ENCODE data around the gene IL36B.
"Not testable (repeated sequence)": the region's sequence is repeated elsewhere in the genome, so short reads cannot be mapped to it uniquely, and the experiment has no call there.

Gene IL36B
- 0 reads per million in 4 donors for total RNA-seq

DNA sequence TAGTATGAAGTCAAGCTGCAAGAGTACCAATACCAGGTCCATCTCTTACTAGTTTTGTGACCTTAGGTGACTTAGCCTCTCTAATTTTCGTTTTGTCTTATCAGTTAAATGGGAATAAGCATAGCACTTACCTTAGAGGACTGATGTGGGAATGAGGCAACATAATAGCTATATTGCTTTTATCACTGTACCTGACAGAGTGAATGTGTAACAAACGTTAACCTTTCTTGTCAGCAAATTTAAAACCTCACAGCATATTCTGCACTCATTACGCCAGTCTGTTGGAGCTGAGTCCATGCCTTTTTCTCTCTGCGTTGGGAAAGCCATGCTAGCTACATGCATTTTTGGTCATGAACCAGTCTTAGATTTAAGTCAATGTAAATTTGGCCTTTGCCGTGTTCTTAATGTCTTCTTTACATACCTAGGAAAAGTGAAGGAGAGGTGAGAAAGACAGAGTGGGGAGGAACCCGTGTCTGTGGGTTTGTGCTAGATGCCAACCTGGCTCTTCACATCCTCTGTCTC lies at the start of gene IL36B:
TSS of gene IL36B (minus strand) at position 472 of the 522 bp plus-strand sequence.
- no peak for DNase-seq

DNA sequence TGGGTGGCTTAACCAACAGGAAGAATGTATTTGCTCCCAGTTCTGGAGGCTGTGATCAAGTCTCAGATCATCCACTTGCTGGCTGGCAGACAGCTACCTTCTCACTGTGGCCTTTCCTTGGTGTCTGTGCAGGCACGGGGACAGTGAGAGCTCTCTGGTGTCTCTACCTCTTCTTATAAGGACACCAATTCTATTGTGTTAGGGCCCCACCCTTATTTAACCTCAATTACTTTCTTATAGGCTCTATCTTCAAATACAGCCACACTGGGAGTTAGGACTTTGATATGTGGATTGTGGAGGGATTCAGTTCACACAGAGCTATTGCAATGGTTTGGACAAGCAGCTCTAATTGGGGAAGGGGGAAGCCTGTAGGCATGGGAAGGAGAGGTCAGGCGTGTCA lies 49.5 kb upstream of the IL36B start:
- DNase-seq, result no peak

DNA sequence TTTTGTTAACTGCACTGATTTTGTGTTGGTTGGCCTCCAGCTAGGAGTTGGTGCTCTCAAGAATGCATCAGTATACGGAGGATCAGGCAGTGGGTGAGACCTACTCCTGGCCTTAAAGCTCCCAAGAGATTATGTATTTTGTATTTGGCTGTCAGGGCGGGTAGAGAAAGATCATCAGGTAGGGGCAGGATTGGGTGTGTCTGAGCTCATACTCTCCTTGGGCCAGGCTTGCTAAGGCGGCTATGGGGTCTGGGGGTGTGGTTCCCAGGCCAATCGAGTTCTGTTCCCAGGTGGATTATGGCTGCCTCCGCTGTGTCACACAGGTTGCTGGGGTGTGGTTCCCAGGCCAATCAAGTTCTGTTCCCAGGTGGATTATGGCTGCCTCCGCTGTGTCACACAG lies 45.9 kb upstream of the IL36B start:
- no peak for DNase-seq

DNA sequence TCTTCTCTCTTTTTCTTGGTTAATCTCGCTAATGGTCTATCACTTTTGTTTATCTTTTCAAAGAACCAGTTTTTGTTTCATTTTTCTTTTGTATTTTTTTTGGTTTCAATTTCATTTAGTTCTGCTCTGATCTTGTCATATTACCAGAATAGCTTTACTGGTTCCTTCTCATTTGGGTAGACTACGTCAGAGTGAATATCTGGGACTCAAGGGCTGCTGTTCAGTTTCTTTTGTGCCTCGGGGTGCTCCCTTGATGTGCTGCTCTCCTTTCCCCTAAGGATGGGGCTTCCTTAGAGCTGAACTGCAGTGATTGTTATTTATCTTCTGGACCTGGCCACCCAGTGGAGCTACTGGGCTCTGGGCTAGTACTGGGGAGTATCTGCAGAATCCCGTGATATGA lies 45.4 kb upstream of the IL36B start:
- DNase-seq, result peak in 1 of 5 donors; percentile 73

DNA sequence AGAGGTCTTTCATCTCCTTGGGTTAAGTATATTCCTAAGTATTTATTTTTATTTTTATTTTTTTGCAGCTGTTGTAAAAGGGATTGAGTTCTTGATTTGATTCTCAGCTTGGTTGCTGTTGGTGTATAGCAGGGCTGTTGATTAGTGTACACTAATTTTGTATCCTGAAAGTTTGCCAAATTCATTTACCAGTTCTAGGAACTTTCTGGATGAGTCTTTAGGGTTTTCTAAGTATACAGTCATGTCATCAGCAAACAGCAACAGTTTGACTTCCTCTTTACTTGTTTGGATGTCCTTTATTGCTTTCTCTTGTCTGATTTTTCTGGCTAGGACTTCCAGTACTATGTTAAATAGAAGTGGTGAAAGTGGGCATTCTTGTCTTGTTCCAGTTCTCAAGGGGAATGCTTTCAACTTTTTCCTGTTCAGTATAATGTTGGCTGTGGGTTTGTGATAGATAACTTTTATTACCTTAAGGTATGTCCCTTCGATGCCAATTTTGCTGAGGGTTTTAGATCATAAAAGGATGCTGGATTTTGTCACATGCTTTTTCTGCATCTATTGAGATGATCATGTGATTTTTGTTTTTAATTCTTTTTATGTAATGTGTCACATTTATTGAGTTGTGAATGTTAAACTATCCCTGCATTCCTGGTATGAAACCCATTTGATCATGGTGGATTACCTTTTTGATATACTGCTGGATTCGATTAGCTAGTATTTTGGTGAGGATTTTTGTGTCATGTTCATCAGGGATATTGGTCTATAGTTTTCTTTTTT lies 44.4 kb upstream of the IL36B start:
- peak in 1 of 5 donors; percentile 64 for DNase-seq

DNA sequence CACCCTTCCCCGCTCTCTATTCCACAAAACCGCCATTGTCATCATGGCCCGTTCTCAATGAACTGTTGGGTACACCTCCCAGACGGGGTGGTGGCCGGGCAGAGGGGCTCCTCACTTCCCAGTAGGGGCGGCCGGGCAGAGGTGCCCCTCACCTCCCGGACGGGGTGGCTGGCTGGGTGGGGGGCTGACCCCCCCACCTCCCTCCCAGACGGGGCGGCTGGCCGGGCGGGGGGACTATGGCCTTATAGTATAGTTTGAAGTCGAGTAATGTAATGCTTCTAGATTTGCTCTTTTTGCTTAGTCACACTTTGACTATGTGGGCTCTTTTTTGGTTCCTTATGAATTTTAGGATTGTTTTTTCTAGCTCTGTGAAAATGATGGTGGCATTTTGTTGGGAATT lies 43.6 kb upstream of the IL36B start:
- DNase-seq, result not testable (repeated sequence)

DNA sequence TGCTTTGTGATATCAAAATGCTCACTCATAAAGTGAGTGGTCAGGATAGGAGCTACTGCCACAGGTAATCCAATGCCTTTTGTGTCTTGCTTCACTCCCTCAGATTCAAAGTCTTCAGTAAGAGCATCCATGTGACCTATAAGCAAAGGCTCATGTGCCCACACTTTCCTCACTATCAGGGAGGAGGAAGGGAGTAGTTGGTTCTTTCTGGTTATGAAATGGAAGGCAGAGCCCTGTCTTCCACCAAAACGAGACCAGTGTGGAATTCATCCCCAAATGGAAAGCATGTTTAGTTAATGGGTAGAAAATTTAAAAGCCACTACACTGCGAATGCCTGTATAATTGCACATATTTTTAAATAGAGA lies 40.9 kb upstream of the IL36B start:
- DNase-seq, result no peak

DNA sequence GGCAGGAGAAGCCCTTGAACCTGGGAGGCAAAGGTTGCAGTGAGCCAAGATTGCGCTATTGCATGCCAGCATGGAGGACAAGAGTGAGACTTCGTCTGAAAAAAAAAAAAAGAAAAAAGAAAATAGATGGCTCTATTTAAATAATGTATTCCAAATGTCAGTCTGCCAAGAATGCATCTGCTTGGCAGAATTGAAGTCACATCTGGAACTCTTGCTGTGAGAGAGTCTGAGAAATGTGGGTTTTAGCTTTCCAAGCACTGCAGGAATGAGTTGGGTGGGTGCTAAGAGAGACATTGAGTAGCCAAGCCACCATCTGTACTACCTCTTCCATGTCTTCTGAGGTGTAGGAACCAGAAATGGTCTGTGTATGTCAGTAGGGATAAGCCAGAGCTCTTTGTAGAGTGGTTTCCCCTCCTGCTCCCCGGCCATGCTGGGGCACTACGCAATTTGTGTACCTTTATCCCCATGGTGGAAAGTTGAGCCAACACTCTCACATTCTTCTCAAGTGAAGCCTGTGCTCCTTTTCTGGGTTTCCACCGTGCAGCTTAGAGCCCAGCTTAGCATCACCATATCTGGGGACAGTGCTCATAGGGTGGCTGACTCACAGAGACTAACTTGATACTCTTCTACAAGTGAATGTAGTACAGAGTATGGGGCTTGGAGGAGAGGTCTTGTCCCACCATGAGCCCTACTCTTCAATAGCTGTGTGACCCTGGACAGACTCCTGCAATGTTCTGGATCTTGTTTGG lies 40.4 kb upstream of the IL36B start:
- DNase-seq, result no peak

DNA sequence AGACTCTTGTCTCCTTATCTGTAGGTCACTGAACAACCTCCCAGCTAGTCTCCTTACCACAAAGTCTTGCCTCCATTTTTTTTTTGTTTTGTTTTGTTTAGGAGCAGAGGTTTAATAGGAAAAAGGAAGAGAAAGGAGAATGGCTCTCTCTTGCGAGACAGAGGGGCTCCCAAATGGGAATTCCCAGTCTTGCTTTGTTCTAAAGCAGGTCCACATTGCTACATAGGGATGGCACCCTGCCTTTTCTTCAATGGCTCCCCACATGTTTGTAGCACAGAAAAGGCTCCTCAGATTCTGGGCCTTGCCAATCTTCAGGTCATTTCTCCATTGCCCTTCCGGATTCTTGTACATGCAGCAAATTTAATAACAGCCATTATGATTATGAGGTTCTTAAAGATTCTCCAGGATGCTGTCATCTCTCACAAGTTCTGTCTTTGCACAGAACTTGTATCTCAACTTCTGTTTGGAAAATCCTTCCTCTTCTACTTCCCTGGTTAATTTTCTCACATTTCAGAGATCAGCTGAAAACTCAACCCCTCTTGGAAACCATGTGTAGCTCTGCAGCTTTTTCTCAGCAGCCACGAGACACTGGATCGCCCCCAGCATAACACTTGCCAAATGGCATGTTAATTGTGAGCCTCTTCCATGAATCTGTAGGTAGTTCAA lies 38.7 kb upstream of the IL36B start:
- no peak for DNase-seq

DNA sequence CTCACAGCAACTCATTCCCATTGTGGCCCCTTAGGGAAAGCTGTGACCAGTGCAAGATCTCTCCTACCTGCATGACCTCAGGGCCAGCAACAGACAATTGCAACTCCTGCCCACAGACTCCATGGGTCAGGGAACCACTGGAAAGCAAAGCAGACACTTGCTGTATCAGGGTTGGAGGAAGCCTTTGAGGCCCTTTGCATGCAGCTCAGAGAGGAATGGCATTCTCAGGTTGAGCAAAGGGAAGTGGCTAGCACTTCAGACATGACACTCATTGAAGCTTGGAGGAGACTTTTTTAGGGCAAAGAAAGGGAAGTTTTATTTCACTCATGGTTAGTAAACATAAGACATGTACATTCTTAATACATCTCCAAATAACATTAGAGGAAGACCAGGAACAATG lies 37.2 kb upstream of the IL36B start:
- DNase-seq, result peak in 1 of 5 donors; percentile 51

DNA sequence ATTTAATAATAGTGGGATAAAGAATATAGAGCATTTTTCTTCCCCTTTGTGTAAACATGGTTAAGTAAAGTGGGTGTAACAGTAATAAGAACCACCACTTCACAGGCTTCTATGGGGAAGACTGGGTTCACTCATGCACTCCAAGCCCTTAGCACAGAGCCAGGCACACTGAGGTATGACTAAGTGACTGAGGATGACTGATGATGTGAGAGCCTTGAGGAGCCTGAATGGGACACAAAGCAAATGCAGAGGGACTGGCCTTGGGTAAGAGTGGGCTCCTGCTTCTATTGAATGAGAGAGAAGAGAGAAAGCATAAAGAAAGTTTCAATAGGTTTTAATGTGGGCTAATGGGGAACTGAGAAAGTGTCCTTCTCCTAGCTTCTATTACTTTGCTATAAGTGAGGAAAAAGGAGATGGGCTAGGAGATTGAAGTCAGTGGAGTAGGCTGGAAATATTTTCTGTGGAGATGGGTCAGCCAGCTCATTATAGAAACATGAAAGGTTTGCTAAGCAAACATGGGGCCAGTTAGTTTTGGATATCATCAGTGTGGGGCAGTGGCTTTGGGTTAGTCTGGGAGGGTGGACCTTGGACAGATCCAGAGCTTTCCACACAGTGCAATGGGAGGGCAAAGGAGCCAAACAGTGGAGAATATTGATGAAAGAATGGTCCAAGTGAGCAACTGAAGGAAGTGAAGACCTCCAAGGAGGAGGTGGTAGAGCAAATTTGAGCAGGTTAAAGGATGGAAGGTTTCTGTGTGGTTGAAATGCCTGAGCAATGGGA lies 35.7 kb upstream of the IL36B start:
- no peak for DNase-seq

DNA sequence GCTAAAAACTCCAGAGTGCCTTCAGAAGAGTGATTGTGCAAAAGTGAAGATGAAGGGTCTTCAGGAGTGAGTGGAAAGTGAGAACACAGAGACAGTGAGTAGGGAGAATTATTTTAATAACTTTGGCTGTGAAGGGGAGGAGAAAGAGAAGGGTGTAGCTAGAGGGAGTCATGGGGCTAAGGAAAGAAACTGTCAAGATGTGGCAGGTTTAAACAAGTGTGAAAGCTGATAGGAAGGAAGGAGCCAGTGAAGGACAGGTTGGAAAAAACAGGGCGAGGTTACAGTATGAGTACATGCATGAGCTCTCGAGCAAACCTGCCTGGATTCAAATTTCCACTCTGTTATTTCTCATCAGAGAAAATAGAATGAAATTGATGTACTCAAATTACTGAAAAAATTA lies 32.9 kb upstream of the IL36B start:
- DNase-seq, result no peak

DNA sequence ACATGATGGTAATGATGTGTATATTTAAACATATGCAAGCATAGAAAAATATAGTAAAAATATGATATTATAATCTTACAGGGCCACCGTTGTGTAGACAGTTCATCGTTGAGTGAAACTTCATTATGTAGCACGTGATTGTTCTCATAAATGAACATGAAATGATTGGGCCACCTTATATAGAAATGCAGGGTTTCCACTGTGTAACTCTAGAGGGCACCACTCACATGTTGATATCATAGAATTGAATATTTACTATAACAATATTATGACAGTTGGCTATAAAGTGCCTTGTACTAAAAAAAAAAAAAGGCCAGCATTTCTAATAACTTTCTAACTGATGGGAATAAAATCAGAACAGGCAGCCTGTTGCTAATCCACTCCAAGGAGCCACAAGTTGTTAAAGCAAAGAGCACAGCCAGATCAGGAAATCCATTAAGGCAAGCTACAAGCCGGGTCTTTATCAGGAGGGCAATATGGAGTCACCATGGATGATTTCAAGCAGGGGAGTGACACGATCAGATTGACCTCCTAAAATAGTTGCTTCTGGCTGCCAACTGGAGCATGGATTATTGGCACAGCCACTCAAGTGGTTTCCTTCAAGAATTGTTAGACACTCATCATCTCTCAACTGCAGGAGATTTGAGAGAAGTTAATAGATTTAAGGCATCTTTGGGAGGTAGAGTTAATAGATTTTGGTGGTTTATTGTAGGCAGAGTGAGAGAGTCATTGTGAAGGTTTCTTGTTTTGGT lies 31.8 kb upstream of the IL36B start:
- DNase-seq, result peak in 1 of 5 donors; percentile 28

DNA sequence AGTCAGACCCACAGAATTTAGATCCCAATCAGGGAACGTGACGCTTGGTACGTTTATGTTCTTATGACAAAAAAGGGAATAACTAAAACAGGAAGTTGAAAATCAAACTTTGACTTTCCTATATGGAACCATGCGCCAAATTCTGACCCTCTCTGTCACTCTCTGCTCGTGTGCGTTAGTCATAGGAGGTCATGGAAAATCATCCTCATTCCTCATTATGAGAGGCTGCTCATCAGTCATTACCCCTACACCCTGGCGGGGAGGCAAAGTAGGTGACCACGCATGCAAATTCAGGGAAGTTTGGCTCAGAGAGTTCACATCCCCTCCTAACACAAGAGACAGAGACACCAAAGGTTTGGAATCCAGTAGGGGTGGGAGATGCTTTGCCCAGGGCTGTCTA lies 30.6 kb upstream of the IL36B start:
- DNase-seq, result no peak

DNA sequence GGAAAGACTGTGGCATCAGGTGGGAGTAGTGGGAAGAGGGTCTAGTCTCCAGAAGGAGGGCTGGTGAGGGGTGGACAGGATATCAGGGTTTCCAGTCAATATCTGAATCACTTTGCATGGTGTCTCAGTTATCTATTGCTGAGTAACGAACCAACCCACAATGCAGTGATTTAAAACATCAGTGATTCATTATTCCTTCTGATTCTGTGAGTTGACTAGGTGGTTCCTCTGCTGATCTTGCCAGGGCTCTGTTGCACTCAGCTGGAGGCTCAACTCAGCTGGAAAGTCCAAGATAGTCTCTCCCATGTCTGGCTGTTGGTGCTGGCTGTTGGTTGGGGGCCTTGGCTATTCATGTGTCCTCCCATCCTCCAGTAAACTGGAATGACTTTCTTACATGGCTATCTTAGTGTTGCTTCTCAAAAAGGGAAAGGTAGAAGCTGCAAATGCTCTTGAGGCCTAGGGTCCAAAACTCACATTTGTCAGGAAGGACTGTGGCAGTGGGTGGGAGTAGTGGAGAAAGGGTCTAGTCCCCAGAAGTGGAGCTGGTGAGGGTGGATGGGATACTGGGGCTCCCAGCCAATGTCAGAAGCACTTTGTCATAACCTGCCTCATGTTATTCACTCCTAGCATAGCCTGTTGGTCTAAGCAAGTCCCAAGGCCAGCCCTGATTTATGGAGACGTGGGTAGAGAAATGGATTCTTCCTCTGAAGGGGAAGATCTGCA lies 29.0 kb upstream of the IL36B start:
- no peak for DNase-seq

DNA sequence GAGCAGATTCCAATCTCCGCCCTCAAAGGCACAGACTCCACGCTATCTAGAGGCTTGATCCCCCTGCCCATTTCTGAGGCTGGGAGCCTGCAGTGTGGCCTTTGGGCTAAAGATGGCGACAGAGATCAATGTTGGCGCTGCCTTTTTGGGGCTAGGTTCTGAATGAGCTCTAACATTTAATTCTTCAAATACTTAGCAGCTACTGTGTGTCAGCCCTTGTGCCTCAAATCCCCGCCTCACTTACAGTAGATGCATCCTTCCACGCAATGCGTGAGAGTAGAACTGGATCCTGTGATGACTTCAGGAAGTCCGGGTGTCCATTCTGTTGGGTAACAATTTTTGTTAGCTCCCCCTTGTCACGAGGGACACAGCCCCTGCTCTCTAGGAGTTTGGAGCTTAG lies 27.5 kb upstream of the IL36B start:
- DNase-seq, result peak in 2 of 5 donors; percentile 8 to 19

DNA sequence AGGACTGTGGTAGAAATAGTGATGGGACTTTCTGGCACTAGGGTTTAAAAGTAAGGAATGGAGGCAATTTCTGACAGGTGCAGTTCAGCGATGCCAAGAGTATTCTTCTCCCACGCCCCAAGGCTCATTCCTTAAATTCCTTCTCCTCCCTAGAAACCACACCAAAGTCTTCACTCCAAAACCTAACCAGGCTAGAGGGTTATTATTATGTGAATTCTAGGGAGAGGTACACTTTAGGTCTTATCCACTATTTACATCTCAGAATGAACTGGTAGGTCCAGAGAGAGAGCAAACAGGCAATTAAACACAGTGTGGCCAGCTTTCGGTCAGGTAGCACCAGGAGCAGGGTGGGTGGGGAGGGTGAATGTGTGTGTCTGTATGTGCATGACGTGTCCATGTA lies 26.5 kb upstream of the IL36B start:
- DNase-seq, result no peak

DNA sequence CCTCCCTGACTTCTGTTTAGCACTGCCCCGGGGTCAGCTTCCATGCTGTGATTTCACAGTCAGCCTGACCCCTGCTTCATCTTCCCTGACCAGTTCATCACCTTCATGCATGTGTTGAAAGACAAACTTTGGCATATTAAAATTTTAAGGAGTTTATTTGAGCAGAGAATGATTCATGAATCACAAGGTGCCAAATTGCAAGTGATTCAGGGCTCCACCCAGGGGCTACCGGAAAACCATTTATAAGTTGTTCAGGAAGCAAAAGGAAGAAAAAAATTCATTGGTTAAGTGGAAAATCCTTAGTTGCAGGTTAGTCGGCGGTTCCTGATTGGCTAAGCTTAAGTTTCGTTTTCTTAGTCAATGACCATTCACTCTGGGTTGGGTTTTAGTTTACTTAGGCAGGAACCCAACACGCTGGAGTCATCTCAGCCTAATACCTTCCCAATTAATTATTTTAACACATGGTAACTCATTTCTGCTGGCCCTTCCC lies 25.7 kb upstream of the IL36B start:
- no peak for DNase-seq

DNA sequence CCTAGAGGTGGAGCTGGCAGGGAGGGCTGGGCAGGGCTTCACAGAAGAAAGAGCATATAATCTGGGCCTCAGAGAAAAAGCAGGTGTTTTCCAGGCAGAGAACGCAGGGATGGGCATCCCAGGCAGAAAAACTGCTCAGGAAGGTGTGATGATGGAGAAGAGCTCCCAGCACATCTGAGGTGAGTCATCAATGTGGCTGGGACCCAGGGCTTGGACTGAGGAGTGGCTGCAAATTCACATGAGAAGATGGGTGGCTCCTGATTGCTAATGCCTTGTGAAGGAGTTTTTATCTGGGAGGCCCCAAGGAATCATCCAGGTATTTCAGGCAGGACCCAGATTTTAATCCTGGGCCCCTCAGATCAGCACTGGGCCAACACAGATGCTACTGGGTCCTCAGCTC lies 25.3 kb upstream of the IL36B start:
- DNase-seq, result no peak

DNA sequence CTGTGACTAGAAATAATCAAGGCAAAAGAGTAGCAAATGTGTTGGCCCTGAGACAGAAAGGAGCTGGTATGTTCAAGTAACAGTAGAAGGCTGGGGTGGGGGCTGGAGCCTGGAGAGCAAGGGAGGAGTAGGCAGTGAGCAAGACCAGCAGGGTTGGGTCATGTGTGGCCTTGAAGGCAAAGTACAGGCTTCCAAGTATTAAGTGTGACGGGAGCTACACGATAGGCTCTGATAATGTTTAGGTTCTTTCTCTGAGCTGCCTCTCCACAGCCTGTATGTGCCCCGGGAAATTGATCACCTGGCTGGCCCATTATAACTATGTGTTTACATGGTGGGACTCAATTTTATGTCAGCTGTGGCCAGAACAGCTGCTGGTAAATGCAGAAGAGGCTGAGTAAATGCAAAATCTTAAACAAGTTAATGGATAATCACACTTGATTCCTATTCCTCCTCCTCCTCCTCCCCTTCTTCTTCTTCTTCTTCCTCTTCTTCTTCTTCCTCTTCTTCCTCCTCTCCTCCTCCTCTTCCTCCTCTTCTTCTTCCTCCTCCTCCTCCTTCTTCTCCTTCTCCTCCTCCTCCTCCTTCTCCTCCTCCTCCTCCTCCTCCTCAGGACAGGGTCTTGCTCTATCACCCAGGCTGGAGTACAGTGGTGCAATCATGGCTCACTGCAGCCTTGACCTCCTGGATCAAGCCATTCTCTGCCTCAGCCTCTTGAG lies 24.4 kb upstream of the IL36B start:
- no peak for DNase-seq
